Neutrophil (primary cell): ENCODE results near the gene RADIL.
"Not testable (repeated sequence)": the region's sequence is repeated elsewhere in the genome, so short reads cannot be mapped to it uniquely, and the experiment has no call there.

ENCODE experiments used
- H3K27ac ChIP-seq: fragments of 200-600 bp; sonication (generic); 2 replicates; pipeline ENCODE4 v1.5.1; 2016; ENCODE audit warnings: mild to moderate bottlenecking, moderate library complexity
- H3K27me3 ChIP-seq: fragments of 200-600 bp; sonication (generic); 2 replicates; pipeline ENCODE4 v1.6.0; 2016; ENCODE audit warnings: mild to moderate bottlenecking
- H3K36me3 ChIP-seq: fragments of 200-600 bp; sonication (generic); 2 replicates; pipeline ENCODE4 v1.5.1; 2017
- H3K4me1 ChIP-seq, 2 experiments: fragments of 200-600 bp in 1 of 2; sonication (generic) in 1 of 2; 1 replicate in 1 of 2; 2 replicates in 1 of 2; pipeline versions ENCODE4 v1.5.1 to v1.6.1; 2013 to 2016; ENCODE audit warnings: low read depth in 1 of 2, low read length in 1 of 2, mild to moderate bottlenecking in 1 of 2, moderate library complexity in 1 of 2; ENCODE audit not compliant: control insufficient read depth in 1 of 2, insufficient read depth in 1 of 2
- H3K4me3 ChIP-seq, 2 experiments: fragments of 200-600 bp in 1 of 2; sonication (generic) in 1 of 2; 1 replicate in 1 of 2; 2 replicates in 1 of 2; pipeline ENCODE4 v1.5.1; 2013 to 2016; ENCODE audit warnings: low read depth in 1 of 2, low read length in 1 of 2, mild to moderate bottlenecking in 1 of 2, moderate library complexity in 1 of 2
- H3K9me3 ChIP-seq: fragments of 200-600 bp; sonication (generic); 2 replicates; pipeline ENCODE4 v1.5.1; 2016
- TF ChIP-seq, protein P1 (sequence below): fragments of 200-600 bp; sonication (generic); IDR thresholded peaks from 2 replicates; pipeline ENCODE4 v1.5.1; 2016; ENCODE audit warnings: antibody characterized with exemption

RADIL gene

DNA sequence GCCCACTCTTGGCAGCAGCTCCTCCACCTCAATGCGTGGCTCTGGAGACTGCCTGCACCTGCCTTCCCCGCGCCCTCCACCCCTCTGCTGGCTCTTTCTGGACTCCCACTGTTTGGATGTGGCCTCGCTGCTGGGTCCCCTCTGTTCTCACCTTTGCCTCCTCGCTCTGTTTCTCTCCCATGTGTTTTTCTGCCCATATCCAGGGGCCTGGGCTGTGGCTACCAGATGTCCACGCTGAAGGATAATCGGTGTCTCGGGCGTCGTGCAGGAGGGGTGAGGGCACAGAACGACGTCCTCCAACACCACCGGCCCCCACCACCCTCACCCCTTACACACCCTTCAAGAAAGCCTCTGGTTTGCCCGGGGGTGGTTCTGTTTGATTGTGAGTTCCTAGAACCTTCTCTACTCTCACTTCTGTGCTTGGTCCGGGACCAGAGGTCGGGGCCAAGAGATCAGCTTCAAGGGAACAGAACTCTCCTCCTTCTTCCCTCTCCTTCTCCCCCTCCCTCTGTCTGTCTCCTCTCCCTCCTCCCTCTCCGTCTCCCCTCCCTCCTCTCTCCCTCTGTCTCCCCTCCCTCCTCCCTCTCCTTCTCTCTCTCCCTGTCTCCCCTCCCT, 76.4 kb downstream of the RADIL start:
- peaks cover 69% of the 10 kb centered on the region for H3K27me3 ChIP-seq
- no peaks in the 10 kb centered on the region for H3K4me1 ChIP-seq
- H3K4me3 ChIP-seq, result no peak overlapping the region
- TF ChIP-seq, protein P1, sequence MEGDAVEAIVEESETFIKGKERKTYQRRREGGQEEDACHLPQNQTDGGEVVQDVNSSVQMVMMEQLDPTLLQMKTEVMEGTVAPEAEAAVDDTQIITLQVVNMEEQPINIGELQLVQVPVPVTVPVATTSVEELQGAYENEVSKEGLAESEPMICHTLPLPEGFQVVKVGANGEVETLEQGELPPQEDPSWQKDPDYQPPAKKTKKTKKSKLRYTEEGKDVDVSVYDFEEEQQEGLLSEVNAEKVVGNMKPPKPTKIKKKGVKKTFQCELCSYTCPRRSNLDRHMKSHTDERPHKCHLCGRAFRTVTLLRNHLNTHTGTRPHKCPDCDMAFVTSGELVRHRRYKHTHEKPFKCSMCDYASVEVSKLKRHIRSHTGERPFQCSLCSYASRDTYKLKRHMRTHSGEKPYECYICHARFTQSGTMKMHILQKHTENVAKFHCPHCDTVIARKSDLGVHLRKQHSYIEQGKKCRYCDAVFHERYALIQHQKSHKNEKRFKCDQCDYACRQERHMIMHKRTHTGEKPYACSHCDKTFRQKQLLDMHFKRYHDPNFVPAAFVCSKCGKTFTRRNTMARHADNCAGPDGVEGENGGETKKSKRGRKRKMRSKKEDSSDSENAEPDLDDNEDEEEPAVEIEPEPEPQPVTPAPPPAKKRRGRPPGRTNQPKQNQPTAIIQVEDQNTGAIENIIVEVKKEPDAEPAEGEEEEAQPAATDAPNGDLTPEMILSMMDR, result no peak
- no peaks in the 10 kb centered on the region for H3K9me3 ChIP-seq
- no peaks in the 10 kb centered on the region for H3K36me3 ChIP-seq
- H3K27ac ChIP-seq, result no peak overlapping the region

DNA sequence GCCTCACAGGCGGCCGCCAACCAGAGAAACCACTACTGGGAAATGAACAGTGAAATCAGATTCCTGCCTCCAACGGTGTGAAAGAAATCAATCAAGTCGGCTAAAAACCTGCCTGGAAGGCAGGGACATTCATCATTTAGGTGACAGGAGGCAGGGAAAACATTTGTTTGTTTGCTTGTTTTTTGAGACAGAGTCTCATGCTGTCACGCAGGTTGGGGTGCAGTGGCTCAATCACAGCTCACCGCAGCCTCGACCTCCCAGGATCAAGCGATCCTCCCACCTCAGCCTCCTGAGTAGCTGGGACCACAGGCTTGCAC, 77.6 kb downstream of the RADIL start:
- H3K36me3 ChIP-seq, result no peaks in the 10 kb centered on the region
- peaks cover 59% of the 10 kb centered on the region for H3K27me3 ChIP-seq
- no peak overlapping the region for H3K27ac ChIP-seq
- no peak overlapping the region for H3K4me3 ChIP-seq
- no peaks in the 10 kb centered on the region for H3K4me1 ChIP-seq
- H3K9me3 ChIP-seq, result no peaks in the 10 kb centered on the region
- TF ChIP-seq, protein P1, result no peak

DNA sequence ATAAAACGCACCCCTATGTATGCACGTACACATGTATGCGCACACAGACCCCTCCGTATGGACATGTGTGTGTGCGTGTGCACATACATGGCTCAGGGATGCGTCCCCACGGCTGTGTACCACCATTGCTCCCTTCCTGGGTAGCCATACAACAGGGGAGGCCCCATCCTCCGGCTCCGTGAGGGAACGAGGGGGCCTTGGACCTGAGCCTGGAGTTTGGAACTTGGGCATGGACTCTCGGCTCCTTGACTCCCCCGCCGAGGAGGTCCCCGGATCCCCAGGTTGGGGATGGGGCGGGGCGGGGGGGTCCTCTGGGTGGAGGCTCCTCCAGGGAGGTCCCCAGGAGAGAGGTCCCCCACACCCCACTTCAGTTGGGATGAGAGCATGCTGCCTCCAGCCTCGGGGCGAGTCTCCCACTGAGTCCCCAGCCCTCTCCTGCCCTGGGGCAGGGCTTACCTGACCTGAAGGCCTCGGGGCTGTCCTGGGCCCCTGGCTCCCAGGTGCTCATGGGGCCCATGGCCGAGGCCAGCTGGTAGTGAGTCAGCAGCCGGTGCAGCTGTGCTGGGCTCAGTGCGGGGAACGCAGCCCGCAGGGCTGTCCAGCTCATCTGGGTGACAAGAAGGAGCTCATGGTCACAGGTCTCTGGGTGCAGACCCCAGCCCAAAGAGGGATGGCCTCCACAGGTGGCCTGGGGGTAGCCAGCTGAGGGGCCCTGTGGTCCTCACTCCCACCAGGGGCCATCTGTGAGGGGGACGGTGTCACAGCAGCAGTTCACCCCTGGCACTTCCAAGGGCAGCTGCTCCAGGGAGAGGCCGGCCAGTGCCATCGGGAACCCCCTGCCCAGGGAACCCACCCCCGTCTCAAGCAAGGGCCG, 78.2 kb downstream of the RADIL start:
- TF ChIP-seq, protein P1, result no peak
- no peaks in the 10 kb centered on the region for H3K9me3 ChIP-seq
- no peak overlapping the region for H3K27ac ChIP-seq
- H3K4me1 ChIP-seq, result no peaks in the 10 kb centered on the region
- H3K36me3 ChIP-seq, result no peaks in the 10 kb centered on the region
- H3K27me3 ChIP-seq, result peaks cover 54% of the 10 kb centered on the region
- H3K4me3 ChIP-seq, result no peak overlapping the region

DNA sequence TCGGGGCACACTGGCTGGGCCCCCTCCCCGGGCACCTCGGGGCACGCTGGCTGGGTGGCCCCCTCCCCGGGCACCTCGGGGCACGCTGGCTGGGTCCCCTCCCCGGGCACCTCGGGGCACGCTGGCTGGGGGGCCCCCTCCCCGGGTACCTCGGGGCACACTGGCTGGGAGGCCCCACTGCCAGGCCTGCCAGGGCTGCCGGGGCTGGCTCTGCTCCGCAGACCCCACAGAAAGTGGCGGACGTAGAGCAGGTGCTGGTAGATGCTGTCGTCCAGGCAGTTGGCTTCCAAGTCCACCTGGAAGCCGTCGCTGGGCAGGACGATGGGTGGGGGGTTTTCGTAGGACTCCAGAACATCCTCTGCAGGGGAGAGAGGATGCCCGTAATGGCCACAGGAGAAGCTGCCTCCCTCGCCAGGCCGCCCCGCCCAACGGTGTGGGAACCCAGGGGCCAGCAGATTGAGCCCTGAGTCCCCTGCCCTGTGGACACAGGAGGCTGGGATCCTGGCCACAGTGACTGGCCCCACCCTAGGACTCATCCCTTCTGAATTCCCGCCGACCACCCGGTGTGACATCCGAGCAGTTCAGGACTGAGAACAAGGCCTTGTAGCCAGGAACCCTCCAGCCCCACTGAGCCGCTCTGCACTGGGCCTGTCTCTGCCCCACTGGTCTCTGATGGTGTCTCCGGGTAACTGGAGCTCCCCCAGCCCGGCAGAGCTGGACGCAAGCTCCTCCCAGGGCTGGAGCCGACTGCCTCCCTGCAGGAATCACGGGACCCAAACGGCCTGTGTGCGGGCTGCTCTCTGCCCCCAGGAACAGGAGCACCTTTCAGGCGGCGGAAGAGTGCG, 79.9 kb downstream of the RADIL start:
- peaks cover 36% of the 10 kb centered on the region for H3K27me3 ChIP-seq
- H3K9me3 ChIP-seq, result no peaks in the 10 kb centered on the region
- no peaks in the 10 kb centered on the region for H3K4me1 ChIP-seq
- no peak overlapping the region for H3K27ac ChIP-seq
- no peaks in the 10 kb centered on the region for H3K36me3 ChIP-seq
- TF ChIP-seq, protein P1, result no peak
- H3K4me3 ChIP-seq, result no peak overlapping the region

DNA sequence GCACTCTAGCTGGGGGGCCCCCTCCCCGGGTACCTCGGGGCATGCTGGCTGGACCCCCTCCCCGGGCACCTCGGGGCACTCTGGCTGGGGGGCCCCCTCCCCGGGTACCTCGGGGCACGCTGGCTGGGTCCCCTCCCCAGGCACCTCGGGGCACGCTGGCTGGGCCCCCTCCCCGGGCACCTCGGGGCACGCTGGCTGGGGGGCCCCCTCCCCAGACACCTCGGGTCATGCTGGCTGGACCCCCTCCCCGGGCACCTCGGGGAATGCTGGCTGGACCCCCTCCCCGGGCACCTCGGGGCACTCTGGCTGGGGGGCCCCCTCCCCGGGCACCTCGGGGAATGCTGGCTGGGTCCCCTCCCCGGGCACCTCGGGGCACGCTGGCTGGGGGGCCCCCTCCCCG, 80.9 kb downstream of the RADIL start:
- H3K27me3 ChIP-seq, result peaks cover 27% of the 10 kb centered on the region
- H3K36me3 ChIP-seq, H3K9me3 ChIP-seq, H3K4me1 ChIP-seq, H3K27ac ChIP-seq, H3K4me3 ChIP-seq: not testable (repeated sequence)

DNA sequence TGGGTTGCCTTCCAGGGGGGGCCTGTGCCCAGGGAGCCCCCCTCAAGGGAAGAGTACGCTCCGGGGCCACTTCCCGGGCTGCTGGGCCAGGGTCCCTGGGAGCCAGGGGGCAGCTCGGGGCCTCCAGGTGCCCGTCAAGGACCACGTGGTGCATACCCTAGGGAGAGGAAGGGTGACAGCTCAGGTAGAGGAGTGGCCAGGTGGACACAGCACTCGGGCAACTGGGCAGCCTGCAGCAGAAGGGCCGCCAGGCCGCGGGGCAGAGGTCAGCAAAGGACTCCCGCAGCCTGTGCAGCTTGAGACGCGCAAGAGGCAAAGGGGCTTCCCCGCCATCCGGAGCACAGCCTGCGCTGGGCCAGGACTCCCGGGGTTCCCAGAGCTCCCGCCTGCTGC, 81.7 kb downstream of the RADIL start:
- Histone ChIP-seq H3K36me3 (no peaks in the 10 kb centered on the region), H3K27ac (no peak overlapping the region), H3K4me1 (no peaks in the 10 kb centered on the region), H3K4me3 (no peak overlapping the region), H3K27me3 (peaks cover 22% of the 10 kb centered on the region), H3K9me3 (no peaks in the 10 kb centered on the region)
- TF ChIP-seq, protein P1, result no peak
